NCI-H1105 (cell line): ENCODE results near the gene EGFR.

Source experiments
- DNase-seq: peaks from one replicate; lab custom pipeline; 2025; lab: John Stamatoyannopoulos, UW

Gene EGFR

DNA sequence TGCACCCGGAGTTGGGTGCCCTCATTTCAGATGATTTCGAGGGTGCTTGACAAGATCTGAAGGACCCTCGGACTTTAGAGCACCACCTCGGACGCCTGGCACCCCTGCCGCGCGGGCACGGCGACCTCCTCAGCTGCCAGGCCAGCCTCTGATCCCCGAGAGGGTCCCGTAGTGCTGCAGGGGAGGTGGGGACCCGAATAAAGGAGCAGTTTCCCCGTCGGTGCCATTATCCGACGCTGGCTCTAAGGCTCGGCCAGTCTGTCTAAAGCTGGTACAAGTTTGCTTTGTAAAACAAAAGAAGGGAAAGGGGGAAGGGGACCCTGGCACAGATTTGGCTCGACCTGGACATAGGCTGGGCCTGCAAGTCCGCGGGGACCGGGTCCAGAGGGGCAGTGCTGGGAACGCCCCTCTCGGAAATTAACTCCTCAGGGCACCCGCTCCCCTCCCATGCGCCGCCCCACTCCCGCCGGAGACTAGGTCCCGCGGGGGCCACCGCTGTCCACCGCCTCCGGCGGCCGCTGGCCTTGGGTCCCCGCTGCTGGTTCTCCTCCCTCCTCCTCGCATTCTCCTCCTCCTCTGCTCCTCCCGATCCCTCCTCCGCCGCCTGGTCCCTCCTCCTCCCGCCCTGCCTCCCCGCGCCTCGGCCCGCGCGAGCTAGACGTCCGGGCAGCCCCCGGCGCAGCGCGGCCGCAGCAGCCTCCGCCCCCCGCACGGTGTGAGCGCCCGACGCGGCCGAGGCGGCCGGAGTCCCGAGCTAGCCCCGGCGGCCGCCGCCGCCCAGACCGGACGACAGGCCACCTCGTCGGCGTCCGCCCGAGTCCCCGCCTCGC lies at the start of gene EGFR:
TSS of gene EGFR (plus strand) at position 657 of the 830 bp plus-strand sequence. CDS start 261 bp downstream, outside the sequence.
- DNase-seq = no peak

DNA sequence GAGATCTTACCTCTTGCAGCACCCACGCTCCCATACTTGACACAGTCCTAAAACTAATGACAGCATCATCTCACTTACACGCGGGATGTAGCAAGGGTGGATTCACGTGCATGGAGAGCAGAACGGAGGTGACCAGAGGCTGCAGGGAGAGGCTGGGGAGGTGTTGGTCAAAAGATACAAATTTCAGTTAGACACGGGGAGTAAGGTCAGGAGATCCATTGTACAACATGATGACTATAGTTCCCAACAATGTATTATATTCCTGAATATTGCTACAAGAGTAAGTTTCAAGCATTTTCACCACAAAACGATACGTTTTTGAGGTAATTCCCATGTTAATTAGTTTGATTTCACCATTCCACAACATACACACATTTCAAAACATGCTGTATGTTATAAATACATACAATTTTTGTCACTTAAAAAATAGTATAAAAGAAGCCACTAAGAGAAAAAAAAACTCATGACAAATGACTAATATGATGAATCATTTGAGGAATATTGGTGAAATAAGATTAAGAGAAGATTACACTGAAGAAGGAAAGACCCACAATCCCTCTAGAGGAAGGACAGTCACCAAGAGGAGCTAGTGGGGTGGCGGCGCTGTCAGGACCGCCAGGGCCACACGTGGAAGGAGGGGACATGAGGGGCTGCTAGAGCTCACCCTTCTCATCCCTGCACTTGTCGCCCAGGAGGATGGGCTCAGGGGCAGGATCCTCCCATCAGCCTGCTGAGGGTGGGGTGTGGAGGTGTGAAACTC lies 49.4 kb upstream of the EGFR start:
- no peak for DNase-seq

DNA sequence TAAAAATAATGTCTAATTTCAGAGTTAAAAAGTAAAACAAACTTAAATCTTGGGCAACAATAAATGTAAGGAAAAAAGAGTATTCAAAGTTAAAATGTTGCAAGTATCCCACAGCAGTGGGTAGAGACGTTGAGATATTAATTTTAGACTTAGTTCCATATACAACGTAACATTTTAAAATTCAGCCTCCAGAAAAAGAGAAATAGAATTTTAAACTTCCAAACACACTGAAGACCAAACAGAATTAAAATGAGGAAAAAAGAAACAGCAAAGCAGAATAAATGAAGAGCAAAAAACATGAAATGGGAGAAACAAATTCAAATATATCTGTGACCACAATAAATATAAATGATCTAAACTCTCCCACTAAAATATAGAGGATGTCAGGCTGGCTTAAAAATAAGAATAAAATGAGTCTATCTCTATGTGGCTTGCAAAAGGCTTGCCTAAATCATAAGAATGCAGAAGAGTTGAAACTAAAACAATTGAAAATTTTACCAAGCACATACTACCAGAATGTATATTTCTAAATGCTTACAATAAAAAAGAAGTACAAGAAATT lies 46.0 kb upstream of the EGFR start:
- no peak for DNase-seq

GRCh38 chr7:54978364-54979116 lies 40.3 kb upstream of the EGFR start:
- DNase-seq = no peak

- no peak for DNase-seq
Measured at GRCh38 chr7:54980521-54980920, 38.3 kb upstream of the EGFR start.

DNA sequence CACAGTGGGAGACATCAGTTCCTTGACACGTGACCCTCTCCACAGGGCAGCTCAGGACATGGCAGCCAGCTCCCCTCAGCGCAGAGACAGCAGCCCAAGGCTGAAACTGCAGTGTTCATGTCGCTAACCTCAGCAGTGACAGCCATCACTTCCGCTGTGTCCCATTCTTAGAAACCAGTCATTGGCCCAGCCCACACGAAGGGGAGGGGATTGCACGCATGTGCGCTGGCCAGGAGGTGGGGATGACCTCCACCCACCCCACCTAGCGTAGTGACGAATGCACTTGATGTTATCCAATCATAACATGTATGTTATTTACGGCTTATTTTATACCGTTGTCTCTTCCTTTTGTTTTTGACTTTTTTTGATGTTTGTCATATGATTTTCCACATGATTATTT lies 36.9 kb upstream of the EGFR start:
- DNase-seq = no peak

GRCh38 chr7:54985426-54986330 lies 33.1 kb upstream of the EGFR start:
- no peak for DNase-seq

DNA sequence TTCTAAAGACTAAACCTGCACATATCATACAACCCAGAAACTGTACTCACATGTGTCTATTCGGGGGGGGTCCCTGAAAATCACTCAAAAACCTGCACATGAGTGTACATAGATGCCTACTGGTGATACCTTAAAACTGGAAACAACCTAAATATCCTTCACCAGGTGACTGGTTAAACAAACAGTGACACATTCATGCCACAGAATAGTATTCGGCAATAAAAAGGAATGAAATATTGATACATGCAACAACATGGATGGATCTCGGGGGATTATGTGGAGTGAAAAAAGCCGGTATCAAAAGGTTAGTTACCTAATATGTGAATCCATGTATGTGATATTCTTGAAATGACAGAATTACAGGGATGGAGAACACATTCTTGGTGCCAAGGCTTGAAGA lies 32.1 kb upstream of the EGFR start:
- DNase-seq = no peak

DNA sequence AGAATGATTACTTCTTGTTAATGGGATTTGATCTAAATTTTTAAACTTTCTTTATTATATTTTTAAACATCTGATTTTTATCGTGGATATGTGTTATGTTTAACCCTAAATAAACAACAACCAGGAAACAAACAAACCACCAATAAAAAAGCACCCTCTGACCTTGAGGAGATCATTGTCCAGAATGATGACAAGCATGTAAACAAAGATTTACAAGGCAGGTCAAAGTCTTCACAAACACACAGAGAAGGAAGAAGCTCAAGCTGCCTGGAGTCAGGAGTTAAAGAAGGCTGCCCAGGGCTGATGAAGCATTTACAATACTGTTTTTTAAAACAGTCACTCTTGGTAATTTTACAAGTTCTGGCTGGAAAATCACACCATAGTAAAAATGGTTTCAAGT lies 31.0 kb upstream of the EGFR start:
- DNase-seq = no peak

DNA sequence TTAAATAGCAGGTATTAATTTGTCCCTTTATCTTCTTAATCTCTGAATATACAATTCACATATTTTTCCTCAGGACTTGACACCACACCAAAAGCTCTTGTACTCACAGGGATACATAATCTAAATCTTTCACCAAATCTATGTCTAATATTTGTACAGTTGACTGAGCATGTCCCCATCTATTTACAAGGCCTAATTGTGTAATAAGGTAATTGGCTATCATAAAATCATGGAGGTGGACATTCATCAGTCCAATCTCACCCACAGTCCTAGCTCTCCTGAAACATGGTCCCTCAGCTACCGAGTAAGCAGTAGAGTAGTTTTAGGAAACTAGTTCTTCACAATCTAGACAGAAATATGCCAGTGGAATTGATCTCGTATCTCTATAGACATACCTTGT lies 30.3 kb upstream of the EGFR start:
- no peak for DNase-seq

DNA sequence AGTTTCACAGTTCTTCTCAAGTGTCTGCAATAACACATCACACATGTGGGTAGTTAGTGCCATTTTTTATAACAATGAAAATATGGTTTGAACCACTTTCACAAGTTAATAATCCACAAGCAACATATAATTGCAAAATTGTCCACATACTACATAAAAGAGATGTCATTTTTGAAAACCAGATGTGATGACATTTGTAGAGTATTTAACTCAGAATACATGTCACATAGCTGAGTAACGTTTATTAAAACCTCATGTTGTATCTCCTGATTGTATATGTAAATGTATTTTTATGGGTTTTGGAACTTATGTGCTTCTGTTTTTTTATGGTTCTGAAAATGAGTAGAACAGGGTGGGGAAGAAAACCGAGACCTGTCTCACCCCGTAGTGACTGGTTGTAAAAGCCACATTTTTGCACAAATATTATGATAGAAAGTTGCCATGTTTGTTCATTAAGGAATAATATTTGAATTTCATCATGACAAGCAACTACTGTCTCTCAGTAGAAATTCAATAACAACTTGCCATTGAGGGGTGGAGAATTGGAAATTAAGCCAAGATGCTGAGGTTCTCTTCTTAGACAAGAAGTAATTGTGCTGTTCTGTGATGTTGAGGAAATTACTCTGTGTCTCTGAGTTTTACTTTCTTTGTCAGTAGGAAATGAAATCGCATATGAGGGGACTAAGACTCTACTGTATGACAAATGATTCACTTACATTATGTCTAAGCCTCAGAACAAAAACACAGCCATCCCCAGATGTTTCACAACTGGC lies 29.2 kb upstream of the EGFR start:
- no peak for DNase-seq

- no peak for DNase-seq
Measured at GRCh38 chr7:54991341-54991740, 27.5 kb upstream of the EGFR start.

- DNase-seq = no peak
Measured at GRCh38 chr7:54992871-54993475, 25.8 kb upstream of the EGFR start.

- no peak for DNase-seq
Measured at GRCh38 chr7:54995166-54995565, 23.7 kb upstream of the EGFR start.

DNA sequence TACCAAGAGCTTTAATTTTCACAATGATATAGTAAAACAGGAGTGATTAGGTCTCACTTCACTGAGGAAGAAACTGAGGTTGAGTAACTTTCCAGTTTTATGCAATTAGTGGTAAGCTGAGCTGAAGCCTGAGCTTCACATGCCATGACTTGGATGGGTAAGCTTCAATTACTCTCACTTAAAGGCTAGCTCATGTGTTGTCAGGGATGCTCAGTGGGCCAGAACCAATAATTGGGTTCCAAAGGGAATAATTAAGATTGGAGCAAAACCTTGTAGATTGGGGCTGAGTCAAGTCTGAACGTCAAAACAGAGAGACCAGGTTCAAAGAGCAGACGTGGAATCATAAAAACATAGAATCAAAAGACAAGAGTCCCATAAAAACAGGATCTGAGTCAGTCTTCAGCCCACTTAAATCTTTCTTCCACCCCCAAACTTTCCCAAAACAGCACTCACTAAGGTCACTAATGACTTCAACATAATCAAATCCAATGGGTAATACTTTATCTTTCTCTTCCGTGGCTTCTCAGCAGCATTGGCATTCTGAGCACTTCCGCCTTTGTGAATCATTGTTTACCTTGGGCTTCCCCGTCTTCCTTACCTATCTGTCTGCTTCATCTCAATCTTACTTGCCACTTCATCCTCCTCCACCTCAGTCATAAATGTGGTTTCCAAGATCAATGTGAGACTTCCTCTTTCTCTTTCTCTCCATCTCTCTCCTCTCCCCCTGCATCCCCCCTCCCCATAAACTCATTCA lies 23.0 kb upstream of the EGFR start:
- no peak for DNase-seq

- no peak for DNase-seq
Measured at GRCh38 chr7:54996391-54996790, 22.4 kb upstream of the EGFR start.

DNA sequence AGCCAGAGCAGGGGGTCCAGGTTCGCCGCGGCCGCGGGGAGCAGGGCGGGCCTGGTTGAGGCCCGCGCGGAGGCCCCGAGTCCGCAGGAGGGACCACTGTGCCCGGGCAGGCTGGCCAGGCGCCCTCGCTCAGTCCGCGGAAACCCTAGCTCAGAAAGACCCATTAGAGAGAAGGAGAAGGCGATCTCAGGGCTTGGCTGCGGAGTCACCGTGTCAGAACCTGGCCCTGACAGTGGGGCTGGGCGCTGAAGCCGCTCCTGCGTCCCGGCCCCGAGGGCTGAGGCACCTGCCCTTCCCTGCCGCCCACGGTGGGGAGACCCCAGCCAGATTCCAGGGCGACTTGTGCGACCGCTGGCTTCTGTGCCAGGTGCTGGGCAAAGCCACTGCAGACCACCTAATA lies 14.2 kb upstream of the EGFR start:
- DNase-seq = no peak

GRCh38 chr7:55005241-55005851 lies 13.5 kb upstream of the EGFR start:
- DNase-seq = no peak

GRCh38 chr7:55006499-55006898 lies 12.3 kb upstream of the EGFR start:
- no peak for DNase-seq
